Raji (cell line): ENCODE data around the gene TMSB15C.
"Not testable (repeated sequence)": the region's sequence is repeated elsewhere in the genome, so short reads cannot be mapped to it uniquely, and the experiment has no call there.

ENCODE experiments used
- POLR2A ChIP-seq: IDR thresholded peaks from 2 replicates; pipeline ENCODE4 v1.6.1; 2011; ENCODE audit warnings: low read depth, low read length, control low read depth; ENCODE audit not compliant: insufficient read depth

The TMSB15C gene

DNA sequence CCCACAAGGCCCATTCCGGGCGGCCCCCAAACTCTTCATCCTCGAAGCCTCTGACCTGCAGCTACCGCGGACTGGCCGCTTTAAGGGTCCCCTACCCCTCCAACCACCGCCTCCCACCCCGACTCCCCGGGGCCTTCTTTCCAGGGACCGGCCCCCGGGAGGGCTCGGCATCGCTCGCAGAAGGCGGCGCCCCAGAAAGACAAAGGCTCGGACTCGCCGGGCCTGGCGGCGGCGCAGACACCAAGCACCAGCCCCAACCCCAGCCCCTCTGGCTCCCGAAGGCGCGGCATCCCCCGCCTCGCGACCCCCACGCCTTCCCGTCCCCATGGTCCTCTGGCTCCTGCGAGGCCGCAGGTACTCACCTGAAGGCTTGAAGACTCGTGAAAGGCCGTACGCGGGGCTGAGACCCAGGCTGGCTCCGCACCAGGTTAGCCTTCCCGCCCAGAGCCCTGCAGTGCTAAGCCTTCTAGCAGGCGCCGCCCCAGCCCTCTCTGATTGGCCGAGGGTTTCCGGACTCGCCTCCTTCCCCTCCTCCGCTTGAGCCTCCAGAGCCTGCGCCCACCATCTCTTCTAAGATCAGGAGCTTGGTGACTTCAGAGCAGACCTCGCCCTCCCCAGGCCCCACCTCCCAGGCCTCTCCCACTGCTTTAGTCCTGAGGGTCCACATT, at the start of gene TMSB15C:
TSS of gene TMSB15C (minus strand) at position 459 of the 668 bp plus-strand sequence.
- TF ChIP-seq POLR2A, result not testable (repeated sequence)

DNA sequence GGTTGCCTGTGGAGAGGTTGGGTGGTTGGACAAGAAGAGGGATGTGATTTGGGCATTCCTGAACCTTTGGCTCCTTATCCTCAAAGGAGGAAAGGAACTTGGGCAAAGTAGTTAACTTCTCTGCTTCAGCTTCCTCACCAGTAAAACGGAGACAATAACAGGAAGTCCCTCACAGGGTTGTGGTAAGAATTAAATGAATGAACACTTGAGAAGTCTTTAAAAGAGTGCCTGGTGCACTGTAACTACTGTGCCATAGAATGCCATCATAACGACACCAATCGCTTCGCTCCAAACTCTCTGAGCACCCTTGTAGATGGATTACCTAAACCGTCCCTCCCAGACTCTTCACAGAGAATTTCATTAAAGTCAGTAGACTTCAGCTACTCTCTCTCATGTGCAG, 46.8 kb upstream of the TMSB15C start:
- no peak for TF ChIP-seq POLR2A

DNA sequence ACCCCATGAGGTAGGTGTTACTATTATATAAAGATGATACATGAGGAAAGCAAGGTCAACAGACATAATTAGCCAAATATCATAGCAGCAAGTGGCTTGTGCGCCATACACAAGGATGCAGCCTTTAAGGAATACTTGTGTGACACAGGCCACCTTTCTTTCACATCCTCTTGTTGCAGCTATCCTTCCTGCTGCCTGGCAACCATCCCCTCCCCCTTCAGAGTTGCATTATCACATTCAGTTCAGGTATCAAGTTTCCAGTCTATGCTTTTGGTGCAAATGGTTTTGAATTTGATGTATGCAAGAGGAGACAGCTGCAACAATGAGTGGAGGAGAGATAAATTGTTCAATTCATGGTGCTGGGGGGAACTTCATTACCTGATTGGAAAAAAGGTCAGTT, 42.7 kb upstream of the TMSB15C start:
- TF ChIP-seq POLR2A, result no peak

DNA sequence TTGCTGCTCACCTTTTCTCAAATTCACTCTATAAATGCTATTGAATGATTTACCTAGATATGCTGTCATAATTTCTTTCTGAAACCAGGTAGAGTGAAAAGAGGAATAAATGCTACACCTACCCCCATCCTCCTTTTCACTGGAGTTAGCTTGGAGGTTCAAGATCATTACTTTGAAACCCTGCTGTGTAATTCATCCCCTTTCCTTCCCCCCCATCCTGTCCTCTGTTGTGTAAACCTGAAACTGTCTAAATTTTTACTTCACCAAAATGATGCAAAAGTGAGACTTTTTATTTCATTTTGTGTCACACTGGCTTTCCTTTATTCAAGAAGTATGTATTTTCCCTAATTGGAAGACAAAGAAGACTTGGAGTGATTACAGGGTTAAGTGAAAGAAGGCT, 41.7 kb upstream of the TMSB15C start:
- TF ChIP-seq POLR2A, result no peak

DNA sequence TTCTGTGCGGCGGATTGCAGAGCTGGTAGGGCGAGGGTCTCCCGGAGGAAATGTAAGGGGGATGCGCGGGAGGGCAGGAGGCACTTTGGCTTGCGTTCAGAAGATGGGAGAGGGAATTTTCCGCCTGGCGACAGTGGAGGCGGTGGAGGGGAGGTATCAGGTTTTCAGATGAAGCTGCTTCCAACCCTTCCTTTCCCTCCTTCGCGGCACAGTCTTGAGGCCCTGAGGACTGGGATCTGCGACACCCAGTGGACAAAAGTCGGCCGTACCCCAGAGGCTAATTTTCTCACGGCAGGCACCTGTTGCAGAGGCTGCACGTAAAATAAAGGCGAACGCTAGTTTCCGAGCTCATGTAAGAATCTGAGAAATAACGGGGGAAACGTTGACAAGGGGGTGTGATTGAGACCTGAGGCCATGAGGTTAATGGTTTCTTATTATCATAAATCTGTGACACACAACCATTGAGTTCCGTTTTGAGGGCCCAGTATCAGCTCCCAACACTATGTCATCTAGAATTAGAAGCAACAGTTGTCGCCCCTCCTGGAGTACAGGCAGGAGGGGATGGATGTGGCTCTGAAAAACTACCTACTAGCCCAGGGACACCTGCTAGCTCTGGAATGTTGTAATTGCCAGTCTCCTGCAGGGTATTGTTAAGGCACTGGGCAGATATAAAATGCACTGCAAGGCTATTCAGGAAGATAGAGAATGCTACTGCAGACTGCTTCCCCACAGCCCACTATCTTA, 37.4 kb upstream of the TMSB15C start:
- no peak for TF ChIP-seq POLR2A

DNA sequence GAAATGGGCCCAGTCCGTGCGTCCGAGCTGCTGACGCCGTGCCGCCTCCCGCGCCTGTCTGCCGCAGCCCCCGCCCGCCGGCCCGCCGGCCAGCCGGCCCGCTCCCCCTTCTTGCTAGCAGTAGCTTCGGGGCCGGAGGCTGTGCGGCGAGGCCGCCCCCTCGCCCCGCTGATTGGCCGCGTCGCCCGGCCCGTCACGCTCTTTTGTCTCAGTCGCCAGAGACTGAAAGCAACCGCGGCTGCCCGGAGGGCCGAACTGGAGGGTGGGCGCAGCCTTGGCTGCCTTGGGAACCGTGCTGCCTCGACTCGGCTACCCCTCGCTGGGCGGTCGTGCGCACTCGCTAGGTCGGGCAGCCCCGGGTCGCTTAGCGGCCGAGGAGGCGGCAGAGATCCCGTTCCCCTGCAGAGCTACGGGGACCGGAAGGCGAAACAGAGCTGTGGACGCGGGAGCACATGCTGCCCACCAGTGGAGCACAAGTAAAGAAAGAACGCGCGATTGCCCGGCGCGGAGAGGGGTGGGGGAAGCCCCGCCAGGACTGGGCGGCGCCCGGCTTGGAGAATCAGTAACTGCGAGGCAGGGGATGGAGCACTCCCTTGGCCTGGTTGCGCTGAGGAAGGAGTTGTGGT, 36.4 kb upstream of the TMSB15C start, which contains the start of gene ZCCHC18:
TSS of gene ZCCHC18 (plus strand) at position 198 of the 626 bp plus-strand sequence. CDS start 1,589 bp downstream, outside the sequence.
- TF ChIP-seq POLR2A, result no peak

DNA sequence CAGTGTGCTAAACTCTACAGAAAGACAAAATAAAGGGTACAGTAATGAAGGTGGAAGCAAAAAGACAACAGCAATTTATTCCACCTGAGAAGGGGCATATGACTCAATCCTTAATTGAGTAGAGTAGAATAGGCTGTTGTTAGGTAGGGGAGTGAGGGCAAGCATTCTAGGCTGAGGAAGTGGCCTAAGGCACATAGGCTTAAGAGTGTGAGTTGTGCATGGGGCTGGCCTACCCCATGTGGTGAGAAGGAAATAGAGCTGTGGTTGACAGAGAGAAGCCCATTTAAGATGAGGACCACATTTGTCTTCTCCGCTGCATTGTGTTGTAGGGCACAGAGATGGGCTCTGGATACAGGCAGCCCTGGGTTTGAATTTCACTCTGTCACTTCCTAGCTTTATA, 32.9 kb upstream of the TMSB15C start:
- no peak for TF ChIP-seq POLR2A

DNA sequence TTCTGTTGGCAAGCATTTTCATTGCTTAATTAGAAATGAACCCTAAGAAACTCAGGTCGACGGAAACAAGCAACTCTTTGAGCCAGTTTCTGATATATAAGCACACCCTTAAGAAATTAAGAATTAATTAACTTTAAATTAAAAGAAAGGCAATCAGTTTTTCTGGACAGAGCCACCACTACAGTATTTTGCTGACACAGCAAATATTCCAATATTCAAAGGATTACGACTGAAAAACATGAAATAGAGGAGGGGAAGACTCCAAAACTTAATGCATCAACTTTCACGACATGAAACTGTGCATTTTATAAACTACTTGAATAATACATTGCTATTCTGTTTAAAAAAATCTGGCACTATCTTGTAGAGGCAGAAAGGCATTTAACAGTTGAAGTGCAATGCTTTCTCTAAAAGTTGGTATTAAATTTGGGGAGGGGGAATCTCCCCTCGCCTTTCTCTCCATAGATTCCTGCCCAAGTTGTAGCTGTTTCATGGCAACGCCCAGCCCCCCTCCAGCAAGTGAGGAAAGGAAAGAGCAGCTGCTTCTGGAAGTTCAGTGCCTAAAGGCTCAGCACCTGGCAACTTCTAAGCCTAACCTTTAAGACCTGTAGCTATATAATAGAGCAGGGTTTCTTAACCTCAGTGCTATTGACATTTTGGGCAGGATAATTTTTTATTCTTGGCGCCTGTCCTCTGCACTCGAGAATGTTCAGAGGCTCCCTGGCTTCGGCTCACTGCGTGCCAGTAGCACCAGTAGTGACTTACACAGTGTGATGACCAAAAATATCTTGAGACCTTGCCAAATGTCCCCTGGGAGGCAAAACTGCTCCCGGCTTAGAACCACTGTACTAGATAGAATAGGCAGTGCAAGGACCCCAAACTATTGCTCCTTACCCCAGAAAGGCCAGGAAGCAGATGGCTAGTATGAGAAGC, 29.6 kb upstream of the TMSB15C start:
- TF ChIP-seq POLR2A, result no peak

DNA sequence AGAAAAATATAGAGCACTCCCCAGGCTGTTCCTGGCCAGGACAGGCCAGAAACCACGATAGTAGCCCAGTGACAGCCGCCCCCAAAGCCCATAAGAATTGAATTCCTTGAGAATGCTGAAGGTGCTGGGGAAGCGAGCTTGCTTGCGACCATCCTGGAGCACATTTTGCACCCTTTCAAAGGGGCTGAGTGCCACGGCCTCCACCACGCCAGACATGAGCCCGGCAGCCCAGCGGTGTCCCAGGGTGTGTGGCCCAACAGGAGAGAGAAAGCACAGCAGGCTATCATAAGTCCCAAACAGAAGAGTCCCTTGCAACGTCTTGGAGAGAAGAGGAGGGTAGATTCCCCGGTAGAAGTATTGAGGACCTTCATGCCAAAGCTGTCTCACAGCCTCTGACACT, 28.6 kb upstream of the TMSB15C start:
- no peak for TF ChIP-seq POLR2A

DNA sequence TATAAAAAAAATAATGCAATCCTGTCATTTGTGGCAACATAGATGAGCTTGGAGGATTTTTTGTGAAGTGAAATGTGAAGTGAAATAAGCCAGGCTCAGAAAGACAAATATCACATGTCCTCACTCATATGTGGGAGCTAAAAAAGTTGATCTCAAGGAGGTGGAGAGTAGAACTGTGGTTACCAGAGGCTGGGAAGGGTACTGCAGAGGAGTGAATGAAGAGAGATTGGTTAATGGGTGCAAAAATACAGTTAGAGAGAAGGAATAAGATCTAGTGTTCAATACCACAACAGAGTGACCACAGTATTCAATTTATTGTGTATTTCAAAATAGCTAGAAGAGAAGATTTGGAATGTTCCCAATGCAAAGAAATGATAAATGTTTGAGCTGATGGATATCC, 22.9 kb upstream of the TMSB15C start:
- no peak for TF ChIP-seq POLR2A

DNA sequence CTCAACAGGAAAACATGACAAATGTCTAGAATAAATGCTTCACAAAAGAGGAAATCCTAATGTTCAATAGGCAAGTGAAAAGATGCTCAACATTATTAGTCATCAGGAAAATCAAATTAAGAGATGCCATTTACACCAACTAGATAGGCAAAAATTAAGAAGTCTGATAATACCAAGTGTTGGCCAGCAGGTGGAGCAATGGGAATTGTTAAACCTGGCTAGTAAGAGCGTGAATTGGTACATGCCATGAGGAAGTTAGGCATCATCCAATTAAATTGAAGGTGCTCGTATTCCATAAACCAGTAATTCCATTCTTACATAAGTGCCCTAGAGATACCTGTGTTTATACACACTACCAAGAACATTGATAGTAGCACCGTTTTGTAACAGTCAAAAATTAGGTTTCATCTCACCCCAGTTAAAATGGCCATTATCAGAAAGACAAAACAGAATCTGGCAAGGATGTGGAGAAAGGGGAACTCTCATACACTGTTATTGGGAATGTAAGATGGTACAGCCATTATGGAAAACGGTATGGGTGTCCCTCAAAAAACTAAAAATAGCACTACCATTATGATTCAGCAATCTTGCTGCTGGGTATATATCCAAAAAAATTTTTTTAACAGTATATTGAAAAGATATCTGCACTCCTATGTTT, 22.2 kb upstream of the TMSB15C start:
- no peak for TF ChIP-seq POLR2A

DNA sequence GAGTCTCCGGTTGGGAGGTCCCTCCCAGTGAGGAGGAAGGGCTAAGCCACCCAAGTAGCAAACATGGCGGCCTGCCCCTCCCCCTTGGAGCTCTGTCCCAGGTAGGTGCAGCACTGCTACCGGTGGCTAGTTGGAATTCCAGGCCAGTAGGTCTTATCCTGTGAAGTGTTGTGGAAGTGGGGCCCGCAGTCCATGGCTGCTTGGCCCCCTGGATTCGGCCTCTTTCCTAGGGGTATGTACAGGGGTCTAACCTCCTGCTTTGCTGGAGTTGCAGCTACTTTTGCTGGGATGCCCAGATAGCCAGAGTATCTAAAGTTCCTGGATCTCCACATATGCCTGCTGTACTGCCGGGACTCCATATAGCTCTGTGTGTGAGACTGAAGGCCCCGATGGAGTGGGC, 9.9 kb upstream of the TMSB15C start:
- TF ChIP-seq POLR2A, result no peak

DNA sequence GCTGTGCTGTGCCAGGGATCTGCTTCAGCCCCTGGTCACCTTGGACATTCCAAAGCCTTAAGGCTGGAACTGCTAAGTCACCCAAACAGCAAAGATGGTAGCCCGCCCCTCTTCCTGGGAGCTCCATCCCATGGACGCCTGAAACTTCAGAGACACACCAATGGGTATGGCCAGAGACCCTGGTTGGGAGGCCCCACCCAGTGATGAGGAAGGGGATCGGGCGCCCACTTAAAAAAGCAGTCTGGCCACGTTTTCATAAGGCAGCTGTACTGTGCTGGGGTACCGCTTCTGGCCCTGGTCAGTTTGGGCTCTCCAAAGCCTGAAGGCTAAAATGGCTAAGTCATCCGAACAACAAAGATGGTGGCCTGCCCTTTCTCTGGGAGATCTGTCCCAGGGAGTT, 9.4 kb upstream of the TMSB15C start:
- no peak for TF ChIP-seq POLR2A

DNA sequence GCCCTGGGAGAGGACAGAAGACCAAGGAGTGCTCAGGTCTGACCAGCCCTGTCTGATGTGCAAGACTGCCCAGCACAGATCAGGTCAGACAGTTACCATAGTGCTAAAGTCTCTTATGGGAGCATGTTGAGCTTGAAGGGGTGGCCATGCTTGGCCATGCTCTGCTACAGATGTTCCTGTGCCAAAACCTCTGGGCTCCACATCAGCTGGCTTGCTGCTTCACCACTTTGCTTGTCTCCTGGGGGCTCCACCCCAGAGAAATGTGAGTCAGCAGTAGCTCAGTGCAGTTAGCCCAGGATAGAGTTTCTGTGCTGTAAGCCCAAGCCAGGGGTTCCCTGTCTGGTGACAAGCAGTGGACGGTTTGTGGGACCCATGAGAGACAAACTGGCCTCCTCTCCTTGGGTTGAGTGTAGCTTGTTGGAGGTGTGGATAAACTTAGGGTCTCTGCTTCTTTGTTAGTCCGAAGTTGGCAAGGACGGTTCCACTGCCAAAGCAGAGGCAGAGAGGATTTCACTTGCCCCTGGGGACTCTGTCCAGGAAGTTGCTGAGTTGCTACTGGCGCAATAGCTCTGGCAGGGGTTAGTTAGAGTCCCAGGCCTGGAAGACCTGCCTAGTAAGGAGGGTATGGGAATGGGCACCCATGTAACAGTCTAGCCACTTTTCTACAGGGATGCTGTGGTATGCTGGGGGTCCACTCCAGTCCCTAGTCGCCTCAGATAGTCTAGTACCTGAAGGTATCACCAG, 8.7 kb upstream of the TMSB15C start:
- no peak for TF ChIP-seq POLR2A
